Measurements from ENCODE around the gene MEPE.
"Not testable (repeated sequence)": the region's sequence is repeated elsewhere in the genome, so short reads cannot be mapped to it uniquely, and the experiment has no call there.

Gene MEPE

GRCh38 chr4:87886083-87886482 is 53.3 kb downstream of the MEPE start:
- DNase-seq, result no peak

GRCh38 chr4:87890753-87891152 is 58.0 kb downstream of the MEPE start:
- DNase-seq, result not testable (repeated sequence)

- DNase-seq, result no peak
Observed at GRCh38 chr4:87895964-87896621, 63.3 kb downstream of the MEPE start.
